ENCODE measurements around the gene DNAAF5. TPM values are rescaled to one million over a fixed set of nuclear protein-coding genes. Genes with fewer than 3 reads are reported as not detected.
A peak's percentile ranks its signal among the peaks of the same experiment; 100 is the strongest.

The DNAAF5 gene
- total and polyA plus RNA-seq, 9 of the 15 experiments (the other 6 are each of a cell fraction or from before 2014, with no cell fraction given): 3.1 to 69.7 (median 19.1) TPM

GRCh38 chr7:726084-726853, at the start of gene DNAAF5 (continued):
- TF ChIP-seq CGGBP1 (CRISPR knock-in tag; IDR thresholded peaks at IDR 0.05): no peak
- 0 out of 4 replicates have a peak, but pooled peaks of 1 of the 2 experiments have one; percentile 34 for TF ChIP-seq TEAD1 (CRISPR knock-in tag; IDR thresholded peaks at IDR 0.05)
- peak in 1 of 2 experiments; percentile 31; a peak in 1 of 4 replicates for TF ChIP-seq KDM1A (IDR thresholded peaks at IDR 0.05)
- TF ChIP-seq ZNF224 (CRISPR knock-in tag; IDR thresholded peaks at IDR 0.05): no peak
- 0 out of 2 replicates have a peak, but pooled peaks have one; percentile 20 for TF ChIP-seq NR2C2 (CRISPR knock-in tag; IDR thresholded peaks at IDR 0.05)
- TF ChIP-seq NR2C2 (tag; IDR thresholded peaks at IDR 0.05): peak; percentile 52; the same call in 1 of the 2 replicates
- TF ChIP-seq ZFPM2 (CRISPR knock-in tag; IDR thresholded peaks at IDR 0.05): no peak
- TF ChIP-seq ATF1 (CRISPR knock-in tag; IDR thresholded peaks at IDR 0.05): no peak
- TF ChIP-seq ATF1 (tag; IDR thresholded peaks at IDR 0.05): peak; percentile 68
- TF ChIP-seq HNRNPH1 (optimal IDR thresholded peaks at IDR 0.05; ENCODE audit: low read depth, low read length): no peak
- 0 out of 2 replicates have a peak, but pooled peaks have one; percentile 43 for TF ChIP-seq AFF4 (CRISPR knock-in tag; IDR thresholded peaks at IDR 0.05)
- TF ChIP-seq ZBTB9 (CRISPR knock-in tag; IDR thresholded peaks at IDR 0.05): peak; percentile 72; the same call in 1 of the 2 replicates
- no peak for TF ChIP-seq SMARCB1 (IDR thresholded peaks at IDR 0.05; ENCODE audit: insufficient read length, low read depth)
- TF ChIP-seq ZNF12 (CRISPR knock-in tag; IDR thresholded peaks at IDR 0.05): no peak
- peak; percentile 95 to 97 for TF ChIP-seq MAZ (CRISPR knock-in tag; conservative IDR thresholded peaks at IDR 0.05 in 1 of 2, IDR thresholded peaks at IDR 0.05 in 1 of 2)
- no peak for TF ChIP-seq HDAC8 (tag; IDR thresholded peaks at IDR 0.05)
- TF ChIP-seq USF1 (CRISPR knock-in tag; IDR thresholded peaks at IDR 0.05): peak; percentile 93
- TF ChIP-seq RBM25 (IDR thresholded peaks at IDR 0.05; ENCODE audit: low read depth, low read length, severe bottlenecking): peak; percentile 29
- TF ChIP-seq NFYB (IDR thresholded peaks at IDR 0.05; ENCODE audit: extremely low read depth, insufficient read length): no peak
- TF ChIP-seq RBM39 (optimal IDR thresholded peaks at IDR 0.05; ENCODE audit: low read depth, low read length): no peak
- no peak for TF ChIP-seq ZNF551 (CRISPR knock-in tag; IDR thresholded peaks at IDR 0.05)
- TF ChIP-seq KDM2B (CRISPR knock-in tag; IDR thresholded peaks at IDR 0.05): no peak

Data from K562 (cell line).